ENCODE data around the gene TRMT10A.

TRMT10A gene

GRCh38 chr4:99563310-99564186 lies at the start of gene TRMT10A:
TSS of gene TRMT10A (minus strand) at chr4:99564039. CDS start at chr4:99559338, 4,701 bp downstream.
- peak; percentile 44 for TF ChIP-seq TCF12 (IDR thresholded peaks at IDR 0.05; ENCODE audit: low read depth)
- TF ChIP-seq YY1 (IDR thresholded peaks at IDR 0.05; ENCODE audit: low read depth), result peak; percentile 82
- TF ChIP-seq ZBTB7A (IDR thresholded peaks at IDR 0.05; ENCODE audit: low read depth), result 0 out of 2 replicates have a peak, but pooled peaks have one; percentile 66
- no peak for TF ChIP-seq USF1 (IDR thresholded peaks at IDR 0.05)
- TF ChIP-seq EGR1 (IDR thresholded peaks at IDR 0.05), result peak; percentile 67
- TF ChIP-seq EP300 (IDR thresholded peaks at IDR 0.05; ENCODE audit: borderline replicate concordance), result no peak
- TF ChIP-seq RAD21 (IDR thresholded peaks at IDR 0.05; ENCODE audit: low read depth), result no peak
- TF ChIP-seq NFIC (IDR thresholded peaks at IDR 0.05), result peak; percentile 78
- TF ChIP-seq CEBPB (IDR thresholded peaks at IDR 0.05), result no peak
- TF ChIP-seq REST (IDR thresholded peaks at IDR 0.05; ENCODE audit: low read depth), result no peak
- no peak for TF ChIP-seq FOXM1 (IDR thresholded peaks at IDR 0.05; ENCODE audit: borderline replicate concordance, low read depth)
- peak; percentile 95 for TF ChIP-seq CREB1 (IDR thresholded peaks at IDR 0.05; ENCODE audit: low read depth)
- TF ChIP-seq MAX (IDR thresholded peaks at IDR 0.05), result peak; percentile 74
- TF ChIP-seq TAF1 (IDR thresholded peaks at IDR 0.05; ENCODE audit: low read depth), result peak; percentile 63; the same call in 1 of the 2 replicates
- TF ChIP-seq TEAD4 (IDR thresholded peaks at IDR 0.05), result no peak

GRCh38 chr4:99612704-99613103 lies 48.9 kb upstream of the TRMT10A start:
- TF ChIP-seq FOXM1 (IDR thresholded peaks at IDR 0.05; ENCODE audit: borderline replicate concordance, low read depth) (no peak), YY1 (IDR thresholded peaks at IDR 0.05; ENCODE audit: low read depth) (no peak), MAX (IDR thresholded peaks at IDR 0.05) (no peak), REST (IDR thresholded peaks at IDR 0.05; ENCODE audit: low read depth) (no peak), TCF12 (IDR thresholded peaks at IDR 0.05; ENCODE audit: low read depth) (no peak), EGR1 (IDR thresholded peaks at IDR 0.05) (no peak), EP300 (IDR thresholded peaks at IDR 0.05; ENCODE audit: borderline replicate concordance) (no peak), TEAD4 (IDR thresholded peaks at IDR 0.05) (no peak), TAF1 (IDR thresholded peaks at IDR 0.05; ENCODE audit: low read depth) (no peak), USF1 (IDR thresholded peaks at IDR 0.05) (no peak), ZBTB7A (IDR thresholded peaks at IDR 0.05; ENCODE audit: low read depth) (no peak), CREB1 (IDR thresholded peaks at IDR 0.05; ENCODE audit: low read depth) (no peak), RAD21 (IDR thresholded peaks at IDR 0.05; ENCODE audit: low read depth) (no peak), CEBPB (IDR thresholded peaks at IDR 0.05) (no peak)

- TF ChIP-seq TEAD4 (IDR thresholded peaks at IDR 0.05), result no peak
- TF ChIP-seq YY1 (IDR thresholded peaks at IDR 0.05; ENCODE audit: low read depth), result no peak
- TF ChIP-seq NFIC (IDR thresholded peaks at IDR 0.05), result no peak
- TF ChIP-seq EP300 (IDR thresholded peaks at IDR 0.05; ENCODE audit: borderline replicate concordance), result no peak
- TF ChIP-seq FOXM1 (IDR thresholded peaks at IDR 0.05; ENCODE audit: borderline replicate concordance, low read depth), result no peak
- TF ChIP-seq EGR1 (IDR thresholded peaks at IDR 0.05), result no peak
- TF ChIP-seq CEBPB (IDR thresholded peaks at IDR 0.05), result no peak
- TF ChIP-seq USF1 (IDR thresholded peaks at IDR 0.05), result no peak
- no peak for TF ChIP-seq TAF1 (IDR thresholded peaks at IDR 0.05; ENCODE audit: low read depth)
- no peak for TF ChIP-seq MAX (IDR thresholded peaks at IDR 0.05)
- TF ChIP-seq RAD21 (IDR thresholded peaks at IDR 0.05; ENCODE audit: low read depth), result no peak
- TF ChIP-seq CREB1 (IDR thresholded peaks at IDR 0.05; ENCODE audit: low read depth), result no peak
- TF ChIP-seq ZBTB7A (IDR thresholded peaks at IDR 0.05; ENCODE audit: low read depth), result no peak
- no peak for TF ChIP-seq REST (IDR thresholded peaks at IDR 0.05; ENCODE audit: low read depth)
- no peak for TF ChIP-seq TCF12 (IDR thresholded peaks at IDR 0.05; ENCODE audit: low read depth)
These were observed 48.4 kb upstream of the TRMT10A start for GRCh38 chr4:99612281-99612680.
